H9 (cell line): Measurements from ENCODE around the gene PIP4K2A. TPM values are rescaled to one million over a fixed set of nuclear protein-coding genes. Genes with fewer than 3 reads are reported as not detected.

ENCODE experiments used
- DNase-seq: peaks from one replicate; pipeline ENCODE4 v3.0.0-alpha.2; 2017
- H2AFZ ChIP-seq: one replicate; pipeline ENCODE4 v1.6.1; 2013; ENCODE audit warnings: mild to moderate bottlenecking, low read length, control low read depth, moderate library complexity
- H2AK5ac ChIP-seq: 2 replicates; pipeline ENCODE4 v1.6.1; 2013; ENCODE audit warnings: low read length, control low read depth, mixed read lengths; ENCODE audit not compliant: insufficient read length
- H2BK120ac ChIP-seq: one replicate; pipeline ENCODE4 v1.6.1; 2013; ENCODE audit warnings: low read depth, mild to moderate bottlenecking, low read length, control low read depth, inconsistent platforms; ENCODE audit not compliant: poor library complexity, severe bottlenecking
- H2BK12ac ChIP-seq: 2 replicates; pipeline ENCODE4 v1.6.1; 2013; ENCODE audit warnings: low read length, control low read depth, mixed read lengths, low read depth; ENCODE audit not compliant: insufficient read length
- H2BK15ac ChIP-seq: 2 replicates; pipeline ENCODE4 v1.6.1; 2013; ENCODE audit warnings: low read depth, low read length, control low read depth
- H2BK20ac ChIP-seq: one replicate; pipeline ENCODE4 v1.6.1; 2013; ENCODE audit warnings: low read depth, mild to moderate bottlenecking, low read length, control low read depth, inconsistent platforms; ENCODE audit not compliant: poor library complexity, severe bottlenecking
- H2BK5ac ChIP-seq: 2 replicates; pipeline ENCODE4 v1.6.1; 2013; ENCODE audit warnings: low read length, control low read depth, mixed read lengths; ENCODE audit not compliant: insufficient read length
- H3K14ac ChIP-seq: 2 replicates; pipeline ENCODE4 v1.6.1; 2013; ENCODE audit warnings: low read length, control low read depth; ENCODE audit not compliant: insufficient read depth
- H3K18ac ChIP-seq: 2 replicates; pipeline ENCODE4 v1.6.1; 2013; ENCODE audit warnings: low read depth, mild to moderate bottlenecking, mixed read lengths, low read length, control low read depth; ENCODE audit not compliant: insufficient read length
- H3K23ac ChIP-seq: 2 replicates; pipeline ENCODE4 v1.6.1; 2013; ENCODE audit warnings: low read length, control low read depth, mixed read lengths, low read depth; ENCODE audit not compliant: insufficient read length
- H3K23me2 ChIP-seq: 2 replicates; pipeline ENCODE4 v1.6.1; 2013; ENCODE audit warnings: low read depth, mild to moderate bottlenecking, mixed read lengths, low read length, control low read depth; ENCODE audit not compliant: insufficient read length, poor library complexity, severe bottlenecking
- H3K27ac ChIP-seq: 2 replicates; pipeline ENCODE4 v1.5.1; 2013; ENCODE audit warnings: low read length, control low read depth, mixed read lengths, low read depth; ENCODE audit not compliant: insufficient read length
- H3K27me3 ChIP-seq: 2 replicates; pipeline ENCODE4 v1.6.1; 2013; ENCODE audit warnings: low read length, control low read depth, inconsistent platforms; ENCODE audit not compliant: insufficient read depth
- H3K4ac ChIP-seq: 2 replicates; pipeline ENCODE4 v1.6.1; 2013; ENCODE audit warnings: low read depth, mild to moderate bottlenecking, control low read depth, inconsistent platforms, low read length, moderate library complexity
- H3K4me1 ChIP-seq: 2 replicates; pipeline ENCODE4 v1.6.1; 2013; ENCODE audit warnings: low read length, control low read depth, inconsistent platforms; ENCODE audit not compliant: insufficient read depth
- H3K4me2 ChIP-seq: 2 replicates; pipeline ENCODE4 v1.6.1; 2013; ENCODE audit warnings: low read length, control low read depth, mixed read lengths; ENCODE audit not compliant: insufficient read length, insufficient read depth
- H3K56ac ChIP-seq: 2 replicates; pipeline ENCODE4 v1.6.1; 2013; ENCODE audit warnings: low read depth, mild to moderate bottlenecking, mixed read lengths, low read length, control low read depth; ENCODE audit not compliant: insufficient read length
- H3K79me1 ChIP-seq: 2 replicates; pipeline ENCODE4 v1.6.1; 2013; ENCODE audit warnings: low read depth, mild to moderate bottlenecking, moderate library complexity, low read length, control low read depth, inconsistent platforms; ENCODE audit not compliant: insufficient read depth, poor library complexity, severe bottlenecking
- H3K79me2 ChIP-seq: 2 replicates; pipeline ENCODE4 v1.6.1; 2013; ENCODE audit warnings: low read length, control low read depth, inconsistent platforms; ENCODE audit not compliant: insufficient read depth
- H3K9ac ChIP-seq: 2 replicates; pipeline ENCODE4 v1.6.1; 2013; ENCODE audit warnings: low read length, control low read depth, mixed read lengths; ENCODE audit not compliant: insufficient read length; ENCODE audit errors: extremely low read depth
- H3K9me3 ChIP-seq: one replicate; pipeline ENCODE4 v1.6.1; 2013; ENCODE audit warnings: low read depth, low read length, inconsistent platforms; ENCODE audit not compliant: control insufficient read depth
- H3T11ph ChIP-seq: one replicate; pipeline ENCODE4 v1.6.1; 2013; ENCODE audit warnings: mild to moderate bottlenecking, low read length, control low read depth, inconsistent platforms
- H4K20me1 ChIP-seq: one replicate; pipeline ENCODE4 v1.6.1; 2013; ENCODE audit not compliant: control insufficient read depth, insufficient read length, insufficient read depth
- H4K5ac ChIP-seq: 2 replicates; pipeline ENCODE4 v1.6.1; 2013; ENCODE audit warnings: low read depth, mild to moderate bottlenecking, mixed read lengths, low read length, control low read depth; ENCODE audit not compliant: insufficient read length
- H4K8ac ChIP-seq: replicated peaks from 2 replicates; pipeline ENCODE4 v1.6.1; 2013; ENCODE audit warnings: low read length, control low read depth, mixed read lengths, low read depth; ENCODE audit not compliant: insufficient read length
- H4K91ac ChIP-seq: 2 replicates; pipeline ENCODE4 v1.6.1; 2013; ENCODE audit warnings: low read depth, mild to moderate bottlenecking, moderate library complexity, mixed read lengths, low read length, control low read depth; ENCODE audit not compliant: insufficient read length
- H3K27ac Mint-ChIP-seq, 3 experiments: 2 replicates in 2 of 3; 3 replicates in 1 of 3; pipeline ENCODE4 v1.8.0; 2020 to 2021; ENCODE audit warnings: mixed read lengths in 3 of 3, mild to moderate bottlenecking in 1 of 3, moderate library complexity in 1 of 3
- H3K27me3 Mint-ChIP-seq: 2 replicates; pipeline ENCODE4 v1.8.0; 2021; ENCODE audit warnings: low read depth, mild to moderate bottlenecking, moderate library complexity, mixed read lengths
- H3K36me3 Mint-ChIP-seq, 3 experiments: 2 replicates in 2 of 3; 3 replicates in 1 of 3; pipeline ENCODE4 v1.8.0; 2020 to 2021; ENCODE audit warnings: low read depth in 3 of 3, mixed read lengths in 3 of 3; ENCODE audit not compliant: insufficient read depth in 1 of 3
- H3K4me1 Mint-ChIP-seq, 2 experiments: 2 replicates each; pipeline ENCODE4 v1.8.0; 2020; ENCODE audit warnings: mixed read lengths in 2 of 2
- H3K4me3 Mint-ChIP-seq, 2 experiments: 2 replicates in 1 of 2; 3 replicates in 1 of 2; pipeline ENCODE4 v1.8.0; 2020 to 2021; ENCODE audit warnings: mild to moderate bottlenecking in 2 of 2, mixed read lengths in 2 of 2, moderate library complexity in 1 of 2
- H3K9me3 Mint-ChIP-seq, 2 experiments: 2 replicates in 1 of 2; 3 replicates in 1 of 2; pipeline ENCODE4 v1.8.0; 2020; ENCODE audit warnings: mild to moderate bottlenecking in 2 of 2, mixed read lengths in 2 of 2, moderate library complexity in 1 of 2
- CTCF ChIP-seq: fragments of 200-600 bp; sonication (generic); conservative IDR thresholded peaks from 3 replicates; pipeline ENCODE4 v1.8.0; 2021; ENCODE audit warnings: antibody characterized with exemption, mild to moderate bottlenecking
- WGBS: extraction: QIAGEN DNeasy Blood & Tissue Kit; methylation state at CpG from one replicate; pipeline ENCODE4 v1.1.7; 2013; ENCODE audit warnings: missing lambda C conversion rate, low lambda C conversion rate, mixed read lengths; ENCODE audit not compliant: insufficient read length; ENCODE audit errors: extremely low coverage; 5-methylcytosine and 5-hydroxymethylcytosine counted together
- total RNA-seq: library from RNA; stranded (reverse); gene quantifications from 2 replicates; pipeline ENCODE4 v1.2.1, GENCODE V29; 2021

Gene PIP4K2A
- total RNA-seq, 1 experiment from 2014 or later = 33.6 TPM

GRCh38 chr10:22666287-22667092, 47.9 kb downstream of the PIP4K2A start:
- Histone ChIP-seq H3K23ac (no peak overlapping the region), H2AFZ (no peak overlapping the region), H3K14ac (no peak overlapping the region), H3K4ac (no peak overlapping the region), H3T11ph (no peak overlapping the region), H4K8ac (no peak overlapping the region), H4K5ac (no peak overlapping the region), H2AK5ac (no peak overlapping the region), H3K56ac (no peak overlapping the region), H3K79me2 (peaks cover 6% of the 10 kb centered on the region; the same call in 1 of the 2 replicates), H3K18ac (no peak overlapping the region), H3K9me3 (no peaks in the 10 kb centered on the region), H2BK12ac (no peak overlapping the region), H2BK20ac (peak overlapping the region; percentile 26), H3K4me2 (no peak overlapping the region), H2BK15ac (no peak overlapping the region), H3K27me3 (no peaks in the 10 kb centered on the region), H4K91ac (no peak overlapping the region), H4K20me1 (no peaks in the 10 kb centered on the region), H3K79me1 (peaks cover 7% of the 10 kb centered on the region), H3K4me1 (peaks cover 2% of the 10 kb centered on the region; the same call in 1 of the 2 replicates), H2BK5ac (no peak overlapping the region), H2BK120ac (no peak overlapping the region), H3K9ac (no peak overlapping the region), H3K27ac (no peak overlapping the region), H3K23me2 (no peaks in the 10 kb centered on the region)
- WGBS = no CpG with 5 or more reads among the region's 9 CpGs
- Mint-ChIP-seq H3K9me3 (no peaks in the 10 kb centered on the region), H3K27me3 (no peaks in the 10 kb centered on the region), H3K27ac (peak overlapping the region in 2 of 3 experiments; percentile 30 to 76; a peak in 4 of 7 replicates), H3K4me1 (peaks cover 31 to 35% of the 10 kb centered on the region in 2 experiments), H3K36me3 (no peaks in the 10 kb centered on the region), H3K4me3 (no peak overlapping the region)
- no peak for DNase-seq
- no peak for TF ChIP-seq CTCF
